ENCODE data around the gene STOML1.

DNA sequence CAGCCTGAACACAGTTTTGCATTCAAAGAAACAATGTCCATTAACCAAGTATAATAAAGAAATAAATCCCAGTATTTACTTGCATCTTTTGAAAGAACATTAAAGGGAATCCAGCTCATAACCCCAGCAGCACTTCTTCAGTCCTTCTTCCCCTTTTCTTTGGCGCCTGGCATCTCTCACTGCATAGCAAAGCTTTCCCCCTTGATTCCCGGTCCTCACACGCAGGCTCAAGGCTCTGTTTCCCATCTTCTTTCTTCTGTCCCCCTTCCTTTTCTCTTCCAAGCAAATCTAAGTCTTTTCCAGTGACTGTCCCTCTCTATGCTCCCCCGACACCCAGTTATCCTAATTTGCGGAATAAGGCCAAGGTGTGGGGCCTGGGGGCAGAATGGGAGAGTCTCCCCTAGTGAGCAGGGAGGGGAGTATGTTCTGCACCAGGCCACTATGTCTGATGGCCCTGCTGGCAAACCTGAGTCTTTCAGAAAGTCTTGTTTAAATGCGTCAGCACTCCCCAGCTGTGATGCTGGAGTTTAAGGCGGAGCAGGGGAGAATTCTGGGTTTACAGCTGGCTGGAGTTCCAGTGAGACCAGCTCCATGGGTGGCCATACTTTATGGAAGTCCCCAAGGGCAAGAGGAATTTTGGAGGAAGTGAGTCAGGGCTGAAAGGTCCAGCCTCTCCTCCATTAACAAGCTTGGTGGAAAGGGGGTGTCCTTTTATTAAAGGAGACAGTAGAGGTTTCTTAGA is 48.2 kb upstream of the STOML1 start:
- no peak for TF ChIP-seq POLR2AphosphoS5 (IDR thresholded peaks at IDR 0.05; ENCODE audit: low read depth, low read length)
- TF ChIP-seq SIN3A (IDR thresholded peaks at IDR 0.05; ENCODE audit: borderline replicate concordance, insufficient read depth, low read length) = no peak
- TF ChIP-seq, protein P1, sequence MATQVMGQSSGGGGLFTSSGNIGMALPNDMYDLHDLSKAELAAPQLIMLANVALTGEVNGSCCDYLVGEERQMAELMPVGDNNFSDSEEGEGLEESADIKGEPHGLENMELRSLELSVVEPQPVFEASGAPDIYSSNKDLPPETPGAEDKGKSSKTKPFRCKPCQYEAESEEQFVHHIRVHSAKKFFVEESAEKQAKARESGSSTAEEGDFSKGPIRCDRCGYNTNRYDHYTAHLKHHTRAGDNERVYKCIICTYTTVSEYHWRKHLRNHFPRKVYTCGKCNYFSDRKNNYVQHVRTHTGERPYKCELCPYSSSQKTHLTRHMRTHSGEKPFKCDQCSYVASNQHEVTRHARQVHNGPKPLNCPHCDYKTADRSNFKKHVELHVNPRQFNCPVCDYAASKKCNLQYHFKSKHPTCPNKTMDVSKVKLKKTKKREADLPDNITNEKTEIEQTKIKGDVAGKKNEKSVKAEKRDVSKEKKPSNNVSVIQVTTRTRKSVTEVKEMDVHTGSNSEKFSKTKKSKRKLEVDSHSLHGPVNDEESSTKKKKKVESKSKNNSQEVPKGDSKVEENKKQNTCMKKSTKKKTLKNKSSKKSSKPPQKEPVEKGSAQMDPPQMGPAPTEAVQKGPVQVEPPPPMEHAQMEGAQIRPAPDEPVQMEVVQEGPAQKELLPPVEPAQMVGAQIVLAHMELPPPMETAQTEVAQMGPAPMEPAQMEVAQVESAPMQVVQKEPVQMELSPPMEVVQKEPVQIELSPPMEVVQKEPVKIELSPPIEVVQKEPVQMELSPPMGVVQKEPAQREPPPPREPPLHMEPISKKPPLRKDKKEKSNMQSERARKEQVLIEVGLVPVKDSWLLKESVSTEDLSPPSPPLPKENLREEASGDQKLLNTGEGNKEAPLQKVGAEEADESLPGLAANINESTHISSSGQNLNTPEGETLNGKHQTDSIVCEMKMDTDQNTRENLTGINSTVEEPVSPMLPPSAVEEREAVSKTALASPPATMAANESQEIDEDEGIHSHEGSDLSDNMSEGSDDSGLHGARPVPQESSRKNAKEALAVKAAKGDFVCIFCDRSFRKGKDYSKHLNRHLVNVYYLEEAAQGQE (IDR thresholded peaks at IDR 0.05; ENCODE audit: insufficient read depth in 1 of 2, low read depth in 2 of 2, low read length in 2 of 2) = no peak

Measured in PFSK-1 (cell line).